Measurements from ENCODE around the gene B9D1.

- TF ChIP-seq CTCF (IDR thresholded peaks at IDR 0.05), result no peak
- no peak for TF ChIP-seq POLR2A (IDR thresholded peaks at IDR 0.05)
These were observed 28.9 kb upstream of the B9D1 start for GRCh38 chr17:19391432-19391831.

Data from testis (tissue), 2 donors.